Measurements from ENCODE around the gene ALDH1L2.
"Not testable (repeated sequence)": the region's sequence is repeated elsewhere in the genome, so short reads cannot be mapped to it uniquely, and the experiment has no call there.

ALDH1L2 gene

GRCh38 chr12:104990950-104991349 lies 93.3 kb downstream of the ALDH1L2 start:
- FAIRE-seq (no peak), DNase-seq (ENCODE audit: insufficient read length, low spot score) (no peak)

GRCh38 chr12:104986022-104986941 lies 98.0 kb downstream of the ALDH1L2 start, which contains the start of gene NOPCHAP1:
Gene NOPCHAP1 (plus strand): TSS chr12:104986316. CDS start chr12:104986353, 37 bp downstream.
- DNase-seq (ENCODE audit: insufficient read length, low spot score) (peak; percentile 93), FAIRE-seq (peak; percentile 81)

GRCh38 chr12:104985206-104985605 lies 99.1 kb downstream of the ALDH1L2 start:
- FAIRE-seq (no peak), DNase-seq (ENCODE audit: insufficient read length, low spot score) (no peak)

GRCh38 chr12:104977688-104978087 lies 106.6 kb downstream of the ALDH1L2 start:
- DNase-seq (ENCODE audit: insufficient read length, low spot score); FAIRE-seq: not testable (repeated sequence)

GRCh38 chr12:104976703-104977102 lies 107.6 kb downstream of the ALDH1L2 start:
- FAIRE-seq (no peak), DNase-seq (ENCODE audit: insufficient read length, low spot score) (no peak)

- FAIRE-seq (peak; percentile 46), DNase-seq (ENCODE audit: insufficient read length, low spot score) (peak; percentile 27)
These were observed 108.5 kb downstream of the ALDH1L2 start for GRCh38 chr12:104975587-104976343.

- FAIRE-seq (no peak), DNase-seq (ENCODE audit: insufficient read length, low spot score) (peak; percentile 36)
These were observed 109.5 kb downstream of the ALDH1L2 start for GRCh38 chr12:104974626-104975290.

- no peak for DNase-seq (ENCODE audit: insufficient read length, low spot score)
- FAIRE-seq: no peak
These were observed 111.0 kb downstream of the ALDH1L2 start for GRCh38 chr12:104973250-104973649.

GRCh38 chr12:104971306-104971705 lies 113.0 kb downstream of the ALDH1L2 start:
- no peak for FAIRE-seq
- no peak for DNase-seq (ENCODE audit: insufficient read length, low spot score)
